GM21825 (cell line): ENCODE results near the gene LSAMP.

Experiments
- ATAC-seq: cut with Tn5 transposase; IDR thresholded peaks from one replicate; pipeline ENCODE4 v1.9.1; 2021; ENCODE audit warnings: mild to moderate bottlenecking, moderate library complexity; ENCODE audit not compliant: unreplicated experiment

Gene LSAMP

GRCh38 chr3:115913069-115913686, 532.1 kb downstream of the LSAMP start:
- no peak for ATAC-seq

- ATAC-seq, result no peak
Observed at GRCh38 chr3:115912372-115912771, 532.9 kb downstream of the LSAMP start.

DNA sequence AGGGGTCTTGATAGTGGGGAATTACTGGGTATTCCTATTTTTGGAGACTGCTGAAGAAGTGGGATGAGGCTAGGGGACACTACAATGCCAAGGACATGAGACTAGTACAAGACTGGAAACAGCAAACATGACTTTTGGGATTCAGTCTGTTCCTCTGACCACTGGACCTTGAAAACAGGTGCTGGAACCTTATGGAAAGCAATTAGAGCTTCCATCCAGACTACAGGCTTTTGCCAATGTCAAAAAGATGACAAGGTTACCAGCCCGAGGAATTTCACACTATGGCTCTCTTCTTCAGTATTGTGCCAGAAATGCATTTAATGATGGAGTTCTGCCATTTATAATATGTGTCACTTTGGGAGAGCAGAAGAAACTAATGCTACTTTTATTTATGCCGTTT, 539.4 kb downstream of the LSAMP start:
- ATAC-seq, result no peak

GRCh38 chr3:115903843-115904242, 541.4 kb downstream of the LSAMP start:
- no peak for ATAC-seq

GRCh38 chr3:115901008-115901407, 544.3 kb downstream of the LSAMP start:
- ATAC-seq, result no peak

DNA sequence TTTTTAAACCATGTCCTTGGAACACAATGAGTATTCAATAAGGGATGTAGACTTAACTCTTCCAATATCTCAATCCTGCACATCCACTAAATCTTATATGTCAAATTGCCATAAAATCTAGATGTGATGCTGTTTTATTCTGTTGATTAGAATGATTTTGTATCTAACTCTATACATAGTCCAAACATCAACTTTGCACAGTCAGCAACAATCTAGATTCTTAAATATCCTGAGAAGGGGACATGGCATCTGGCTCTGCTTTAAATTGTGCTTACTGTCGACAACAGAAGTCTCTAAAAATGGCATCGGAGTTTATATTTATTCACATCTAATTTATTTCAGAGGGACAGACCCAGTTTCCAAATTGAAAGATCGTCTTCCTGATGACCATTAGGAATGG, 545.8 kb downstream of the LSAMP start:
- no peak for ATAC-seq

GRCh38 chr3:115898656-115899410, 546.5 kb downstream of the LSAMP start:
- ATAC-seq, result no peak

GRCh38 chr3:115891006-115891636, 554.2 kb downstream of the LSAMP start:
- ATAC-seq, result no peak

- ATAC-seq, result no peak
Observed at GRCh38 chr3:115890579-115890978, 554.7 kb downstream of the LSAMP start.

DNA sequence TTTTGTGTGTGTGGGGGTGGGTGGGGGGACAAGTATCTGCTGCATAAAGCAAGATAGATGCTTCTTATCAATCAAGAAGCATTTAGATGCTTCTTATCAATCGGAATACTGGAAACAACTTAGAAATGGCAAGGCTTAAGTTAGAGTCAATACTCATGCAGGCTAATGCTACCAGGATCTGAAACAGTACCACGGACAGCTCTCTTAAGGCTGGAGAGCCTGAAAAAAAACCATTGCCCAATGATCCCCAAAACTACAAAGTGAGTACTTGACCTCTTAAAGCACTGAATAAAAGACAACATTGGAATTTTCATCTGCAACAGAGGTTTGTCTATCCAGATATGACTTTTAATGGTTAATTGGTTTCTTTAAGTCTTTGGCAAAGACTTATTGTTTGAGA, 559.7 kb downstream of the LSAMP start:
- no peak for ATAC-seq

GRCh38 chr3:115877615-115877899, 567.7 kb downstream of the LSAMP start:
- ATAC-seq, result no peak

DNA sequence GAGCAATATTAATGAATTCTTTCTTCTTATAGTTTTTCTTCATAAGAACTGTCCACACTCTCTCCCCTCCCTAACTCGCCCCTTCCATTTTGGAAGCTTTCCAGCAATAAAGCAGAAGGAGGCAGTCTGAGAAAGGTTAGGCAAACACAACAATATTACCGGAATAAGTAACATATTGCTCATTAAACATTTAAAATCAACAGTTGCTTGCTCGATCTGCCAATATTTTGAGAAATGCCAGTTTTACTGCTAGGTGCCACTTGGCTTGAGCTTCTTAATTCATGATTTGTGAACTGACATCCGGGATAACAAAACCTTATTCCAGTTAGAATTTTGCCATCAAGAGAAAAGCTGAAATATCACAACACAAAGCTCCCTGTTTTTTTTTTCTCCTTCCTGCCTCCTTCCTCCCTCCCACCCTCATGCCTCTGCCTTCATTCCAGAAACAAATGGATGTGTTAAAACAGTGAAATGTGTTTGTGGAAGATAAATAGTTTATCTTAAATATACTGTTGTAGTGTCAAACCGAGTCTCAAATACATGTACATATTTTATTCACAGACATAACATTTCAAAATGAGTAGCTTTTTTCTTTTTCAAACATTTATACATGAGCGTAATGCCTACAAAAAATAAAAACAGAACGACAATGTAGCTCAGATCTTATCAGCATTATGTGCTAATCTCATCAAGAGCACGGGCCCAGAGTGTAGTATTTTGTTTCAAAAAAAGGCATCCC, 568.2 kb downstream of the LSAMP start:
- no peak for ATAC-seq

- no peak for ATAC-seq
Observed at GRCh38 chr3:115875460-115875859, 569.8 kb downstream of the LSAMP start.

- no peak for ATAC-seq
Observed at GRCh38 chr3:115871735-115872134, 573.6 kb downstream of the LSAMP start.

DNA sequence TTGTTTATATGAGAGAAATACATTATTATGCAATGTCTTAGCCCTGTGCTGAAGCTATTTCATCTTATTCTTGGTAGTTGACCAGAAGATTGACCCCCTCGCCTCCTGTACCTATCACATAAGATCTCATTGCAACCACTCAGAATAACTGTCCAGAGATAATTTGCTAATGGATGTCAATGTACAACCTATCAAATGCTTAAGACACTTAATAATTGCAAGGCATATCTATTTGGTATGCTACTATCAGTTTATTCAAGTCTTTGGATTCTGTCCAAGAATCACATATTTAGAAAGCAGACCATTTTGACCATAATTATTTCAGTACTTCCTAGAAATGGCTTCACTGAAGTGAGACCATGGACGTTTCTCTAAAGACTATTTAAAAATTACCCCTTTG, 580.4 kb downstream of the LSAMP start:
- no peak for ATAC-seq

- ATAC-seq, result no peak
Observed at GRCh38 chr3:115862849-115863248, 582.4 kb downstream of the LSAMP start.

DNA sequence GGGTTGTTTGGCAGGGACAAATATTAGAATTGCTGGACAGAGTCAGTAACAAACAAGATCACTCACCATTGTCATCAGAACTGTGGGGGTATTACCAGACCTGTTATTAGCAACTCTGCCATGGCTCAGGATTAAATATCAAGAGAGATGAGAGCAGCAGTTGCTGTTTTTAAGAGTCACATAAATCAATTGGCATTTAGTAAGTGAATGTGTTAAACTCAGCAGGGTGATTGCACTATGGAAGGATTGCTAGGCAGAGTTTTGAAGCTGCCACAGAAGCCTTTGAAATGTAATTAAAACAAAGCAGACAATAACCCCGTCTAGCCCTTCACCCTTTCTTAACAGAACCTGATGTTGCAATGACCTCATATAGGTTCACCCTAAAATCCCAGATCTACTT, 583.2 kb downstream of the LSAMP start:
- no peak for ATAC-seq

DNA sequence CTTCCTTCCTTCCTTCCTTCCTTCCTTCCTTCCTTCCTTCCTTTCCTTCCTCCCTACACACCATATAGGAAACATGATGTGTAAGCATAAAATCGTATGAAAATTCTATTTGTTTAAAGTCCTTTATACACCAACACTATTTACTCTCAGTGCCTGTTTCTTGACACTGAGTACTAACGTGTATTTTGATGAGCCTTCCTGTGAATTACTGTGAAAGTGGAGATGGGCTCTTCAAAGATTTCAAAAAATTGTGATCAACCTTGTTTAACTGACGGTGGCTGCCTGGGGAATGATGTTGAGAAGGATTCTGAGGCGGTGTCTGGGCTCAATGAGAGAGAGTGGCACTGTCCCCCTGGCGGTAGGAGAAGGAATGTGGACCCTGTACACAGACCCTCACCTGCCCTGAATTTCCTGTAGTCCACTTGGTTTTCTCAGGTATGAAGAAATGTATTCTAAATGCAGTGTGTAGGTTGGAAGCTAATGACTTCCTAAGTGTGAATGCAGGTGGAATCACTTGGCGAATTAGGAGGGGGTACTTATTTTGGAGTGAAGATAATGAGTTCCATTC, 584.0 kb downstream of the LSAMP start:
- ATAC-seq, result no peak

GRCh38 chr3:115860766-115861165, 584.5 kb downstream of the LSAMP start:
- ATAC-seq, result no peak

GRCh38 chr3:115859002-115859807, 586.1 kb downstream of the LSAMP start:
- ATAC-seq, result no peak
